ENCODE data around the gene IQGAP3.

GRCh38 chr1:156598731-156599432 is 26.5 kb upstream of the IQGAP3 start:
- no peak for TF ChIP-seq CTCF (IDR thresholded peaks at IDR 0.05)
- no peak for TF ChIP-seq EP300 (IDR thresholded peaks at IDR 0.05)
- TF ChIP-seq POLR2A (IDR thresholded peaks at IDR 0.05) = no peak
